ENCODE results near the gene CTF1. TPM values are rescaled to one million over a fixed set of nuclear protein-coding genes. Genes with fewer than 3 reads are reported as not detected.
A peak's percentile ranks its signal among the peaks of the same experiment; 100 is the strongest.
"Not testable (repeated sequence)": the region's sequence is repeated elsewhere in the genome, so short reads cannot be mapped to it uniquely, and the experiment has no call there.

The CTF1 gene
- total RNA-seq, 1 experiment from 2014 or later = 11.6 TPM

- no peak overlapping the region for H3K27ac ChIP-seq
- H3F3A ChIP-seq (ENCODE audit: insufficient read depth, low read depth) = peaks cover 26% of the 10 kb centered on the region; the same call in 1 of the 2 replicates
- no peaks in the 10 kb centered on the region for H3K27me3 ChIP-seq (ENCODE audit: insufficient read depth, low read depth)
- no peak overlapping the region for H2AFZ ChIP-seq
- no peaks in the 10 kb centered on the region for H3K9me2 ChIP-seq (ENCODE audit: insufficient read depth)
- no peaks in the 10 kb centered on the region for H3K4me1 ChIP-seq (replicated peaks; ENCODE audit: insufficient read depth)
- H3K79me2 ChIP-seq (ENCODE audit: low read depth) = no peaks in the 10 kb centered on the region
- H3K9me3 ChIP-seq (ENCODE audit: insufficient read depth, low read depth) = no peaks in the 10 kb centered on the region
- ChIA-PET POLR2A (ENCODE audit: unreplicated experiment) (interaction anchor here (0.5 to 0.6 kb wide), 3 partner anchors 187 to 934 kb away, joined by 3 to 4 read pairs (median 4); partner anchors contain the start of gene PHKG2), CTCF (no interaction called here)
- TF ChIP-seq CTCF (conservative IDR thresholded peaks at IDR 0.05) (peak; percentile 73), EZH2 (IDR thresholded peaks at IDR 0.05; ENCODE audit: low read depth) (no peak)
- intact Hi-C loops (cut with micrococcal nuclease; ENCODE audit: unreplicated experiment) = no loop called here
- peak in 1 of 2 experiments; percentile 57 for DNase-seq
- BruUV-seq (replicated peaks) = no TSS peak
- peaks cover 20% of the 10 kb centered on the region; the same call in 1 of the 2 replicates for H4K20me1 ChIP-seq (ENCODE audit: insufficient read depth)
- H3K36me3 ChIP-seq (ENCODE audit: low read depth) = 0 out of 2 replicates have a peak, but pooled peaks cover 24% of the 10 kb centered on the region
- H3K4me2 ChIP-seq = no peak overlapping the region
- no peak overlapping the region for H3K4me3 ChIP-seq
These were observed 38.6 kb downstream of the CTF1 start for GRCh38 chr16:30934827-30935557.

GRCh38 chr16:30937692-30938091 lies 41.3 kb downstream of the CTF1 start:
- Histone ChIP-seq H3K79me2 (ENCODE audit: low read depth) (peaks cover under 1% of the 10 kb centered on the region; the same call in 1 of the 2 replicates), H3K9me2 (ENCODE audit: insufficient read depth) (no peaks in the 10 kb centered on the region), H2AFZ (no peak overlapping the region), H3K4me3 (no peak overlapping the region), H3K36me3 (ENCODE audit: low read depth) (0 out of 2 replicates have a peak, but pooled peaks cover 12% of the 10 kb centered on the region), H3K27me3 (ENCODE audit: insufficient read depth, low read depth) (no peaks in the 10 kb centered on the region), H3F3A (ENCODE audit: insufficient read depth, low read depth) (peaks cover 50% of the 10 kb centered on the region), H3K27ac (no peak overlapping the region), H4K20me1 (ENCODE audit: insufficient read depth) (peaks cover 21% of the 10 kb centered on the region), H3K4me1 (replicated peaks; ENCODE audit: insufficient read depth) (peaks cover 6% of the 10 kb centered on the region; the same call in 1 of the 2 replicates), H3K9me3 (ENCODE audit: insufficient read depth, low read depth) (no peaks in the 10 kb centered on the region), H3K4me2 (no peak overlapping the region)
- ChIA-PET CTCF (no interaction called here), POLR2A (ENCODE audit: unreplicated experiment) (interaction anchor here (0.6 kb wide), 1 partner anchor 411 kb away, joined by 5 read pairs; no protein-coding TSS in a partner anchor)
- TF ChIP-seq CTCF (conservative IDR thresholded peaks at IDR 0.05) (no peak), EZH2 (IDR thresholded peaks at IDR 0.05; ENCODE audit: low read depth) (no peak)
- intact Hi-C loops (cut with micrococcal nuclease; ENCODE audit: unreplicated experiment) = no loop called here
- no peak for DNase-seq
- BruUV-seq (replicated peaks) = no TSS peak

GRCh38 chr16:30939571-30939970 lies 43.2 kb downstream of the CTF1 start:
- H3K4me1 ChIP-seq (replicated peaks; ENCODE audit: insufficient read depth); BruUV-seq (replicated peaks); H3K4me2 ChIP-seq; H3K27ac ChIP-seq; H3K9me3 ChIP-seq (ENCODE audit: insufficient read depth, low read depth); DNase-seq; H3K4me3 ChIP-seq; H2AFZ ChIP-seq; intact Hi-C loops (cut with micrococcal nuclease; ENCODE audit: unreplicated experiment); H3K79me2 ChIP-seq (ENCODE audit: low read depth); H3K9me2 ChIP-seq (ENCODE audit: insufficient read depth); H3K27me3 ChIP-seq (ENCODE audit: insufficient read depth, low read depth): not testable (repeated sequence)
- H4K20me1 ChIP-seq (ENCODE audit: insufficient read depth) = peaks cover 32% of the 10 kb centered on the region
- H3F3A ChIP-seq (ENCODE audit: insufficient read depth, low read depth) = peaks cover 59% of the 10 kb centered on the region
- peaks cover 18% of the 10 kb centered on the region; the same call in 1 of the 2 replicates for H3K36me3 ChIP-seq (ENCODE audit: low read depth)
- CTCF ChIA-PET = interaction anchor here (0.7 kb wide), 2 partner anchors 180 to 192 kb away, joined by 7 to 10 read pairs; no protein-coding TSS in a partner anchor
- POLR2A ChIA-PET (ENCODE audit: unreplicated experiment) = interaction anchor here (0.5 to 0.6 kb wide), 3 partner anchors 16 to 532 kb away, joined by 3 to 4 read pairs (median 3); partner anchors contain the start of gene STX4
